ENCODE results near the gene KCTD2. TPM values are rescaled to one million over a fixed set of nuclear protein-coding genes. Genes with fewer than 3 reads are reported as not detected.

KCTD2 gene, protein sequence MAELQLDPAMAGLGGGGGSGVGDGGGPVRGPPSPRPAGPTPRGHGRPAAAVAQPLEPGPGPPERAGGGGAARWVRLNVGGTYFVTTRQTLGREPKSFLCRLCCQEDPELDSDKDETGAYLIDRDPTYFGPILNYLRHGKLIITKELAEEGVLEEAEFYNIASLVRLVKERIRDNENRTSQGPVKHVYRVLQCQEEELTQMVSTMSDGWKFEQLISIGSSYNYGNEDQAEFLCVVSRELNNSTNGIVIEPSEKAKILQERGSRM
- 39.4 TPM for polyA plus RNA-seq (2013, experiment 1 of 2)
- 37.9 TPM for polyA plus RNA-seq (2013, experiment 2 of 2)

DNA sequence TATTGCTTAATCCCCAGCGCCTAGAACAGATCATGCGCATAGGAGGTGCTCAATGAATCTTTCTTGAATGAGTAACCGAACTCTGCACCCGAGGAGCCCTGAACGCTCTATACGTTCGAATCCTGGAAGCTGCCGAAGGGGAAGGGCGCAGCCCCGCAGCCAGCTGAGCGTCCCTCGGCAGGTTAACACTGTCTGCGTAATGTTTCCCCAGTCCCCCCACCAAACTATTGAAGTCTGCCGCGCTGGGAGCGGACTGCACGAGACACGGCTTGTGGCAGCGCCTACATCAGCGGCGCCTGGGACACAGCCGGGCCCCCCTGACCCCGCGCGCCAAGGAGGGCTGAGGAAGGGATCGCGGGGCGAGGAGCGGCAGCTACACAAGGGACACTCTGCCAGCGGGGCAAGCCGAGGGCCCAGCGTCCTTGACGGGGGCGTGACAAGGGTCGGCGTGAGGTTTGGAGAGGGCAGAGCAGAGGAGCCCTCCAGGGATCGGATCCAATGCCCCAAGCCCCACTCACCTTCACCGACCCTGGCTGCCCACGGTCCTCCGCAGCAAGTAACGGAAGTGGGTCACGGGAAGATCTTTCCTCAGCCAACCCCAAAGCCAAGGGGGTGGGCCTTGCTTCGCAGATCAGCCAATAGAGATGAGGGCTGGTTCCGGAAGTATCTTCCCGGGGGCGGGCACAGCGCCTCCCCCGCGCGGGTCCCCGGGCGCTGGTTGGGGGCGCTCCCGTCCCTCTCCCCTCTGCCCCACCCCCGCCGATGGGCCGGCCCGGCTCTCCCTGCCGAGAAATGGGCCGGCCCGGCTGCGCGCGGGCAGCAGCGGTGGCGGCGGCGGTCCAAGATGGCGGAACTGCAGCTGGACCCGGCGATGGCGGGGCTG is at the start of gene KCTD2, which contains the start of gene ATP5PD:
Gene KCTD2, plus strand, starts transcription at position 819 of the 883 bp plus-strand sequence. Its CDS starts 26 bp downstream, at position 845.
Gene ATP5PD, minus strand, starts transcription at position 563 of the 883 bp plus-strand sequence. CDS start 4,319 bp downstream, outside the sequence.
- Histone ChIP-seq H2BK5ac (ENCODE audit: low read length) (peak within 1 kb of the TSS; percentile 98), H3K4me2 (ENCODE audit: low read length) (peak within 1 kb of the TSS; percentile 63), H3K79me2 (ENCODE audit: control insufficient read depth, insufficient read depth, low read length) (peaks cover 33% of the 10 kb centered on the region), H3K79me1 (ENCODE audit: low read length) (peaks cover 8% of the 10 kb centered on the region), H4K5ac (ENCODE audit: low read length) (no peak within 1 kb of the TSS), H3K23ac (ENCODE audit: low read length) (peak within 1 kb of the TSS; percentile 97), H3K36me3 (ENCODE audit: control insufficient read depth, insufficient read depth, low read length) (peaks cover 2% of the 10 kb centered on the region), H3K18ac (ENCODE audit: low read length) (peak within 1 kb of the TSS; percentile 91), H4K8ac (ENCODE audit: low read depth, low read length) (peak within 1 kb of the TSS; percentile 79), H3K56ac (ENCODE audit: low read length) (peak within 1 kb of the TSS; percentile 100), H3K9ac (ENCODE audit: low read length) (peak within 1 kb of the TSS; percentile 99), H2AK5ac (ENCODE audit: low read length) (peak within 1 kb of the TSS; percentile 17), H3K4ac (ENCODE audit: low read depth, low read length) (peak within 1 kb of the TSS; percentile 90), H3K4me3 (ENCODE audit: low read length) (peak within 1 kb of the TSS; percentile 77), H2BK120ac (ENCODE audit: low read depth, low read length) (peak within 1 kb of the TSS; percentile 0), H3K27me3 (ENCODE audit: insufficient read depth, low read length, poor library complexity) (no peaks in the 10 kb centered on the region), H3K4me1 (ENCODE audit: control insufficient read depth, low read depth, low read length) (peaks cover 12% of the 10 kb centered on the region), H3K27ac (ENCODE audit: low read depth, low read length) (peak within 1 kb of the TSS; percentile 93), H2BK15ac (replicated peaks; ENCODE audit: low read depth) (no peak within 1 kb of the TSS)
- WGBS (ENCODE audit: extremely low coverage, insufficient coverage, low lambda C conversion rate): no CpG with 5 or more reads among the region's 72 CpGs
- peak; percentile 99 for DNase-seq

DNA sequence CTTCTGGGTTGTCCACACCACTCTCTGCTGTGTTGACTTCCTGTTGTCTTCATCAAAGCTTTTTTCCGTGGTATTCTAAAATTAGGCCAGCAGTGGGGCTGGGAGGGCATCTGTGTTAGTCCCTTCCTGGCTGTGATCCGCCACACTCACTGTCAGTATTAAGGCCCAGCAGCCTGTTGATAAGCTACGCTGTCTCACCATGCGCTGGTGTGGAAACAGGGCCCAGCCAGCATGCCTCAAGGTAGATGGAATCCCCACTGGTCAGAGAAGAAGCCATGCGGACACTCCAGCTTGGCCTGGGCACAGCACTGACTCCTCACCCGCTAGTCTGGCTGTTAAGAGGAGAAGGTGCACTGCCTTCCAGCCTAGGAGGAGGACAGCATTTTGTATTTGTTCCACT is 48.2 kb upstream of the KCTD2 start:
- Histone ChIP-seq H2BK15ac (replicated peaks; ENCODE audit: low read depth) (no peak overlapping the region), H3K56ac (ENCODE audit: low read length) (no peak overlapping the region), H4K5ac (ENCODE audit: low read length) (no peak overlapping the region), H3K18ac (ENCODE audit: low read length) (no peak overlapping the region), H2AK5ac (ENCODE audit: low read length) (no peak overlapping the region), H3K4me1 (ENCODE audit: control insufficient read depth, low read depth, low read length) (no peaks in the 10 kb centered on the region), H3K4me3 (ENCODE audit: low read length) (no peak overlapping the region), H3K9ac (ENCODE audit: low read length) (no peak overlapping the region), H3K27ac (ENCODE audit: low read depth, low read length) (no peak overlapping the region), H4K8ac (ENCODE audit: low read depth, low read length) (no peak overlapping the region), H3K79me2 (ENCODE audit: control insufficient read depth, insufficient read depth, low read length) (no peaks in the 10 kb centered on the region), H3K36me3 (ENCODE audit: control insufficient read depth, insufficient read depth, low read length) (peaks cover 13% of the 10 kb centered on the region), H3K4ac (ENCODE audit: low read depth, low read length) (no peak overlapping the region), H3K27me3 (ENCODE audit: insufficient read depth, low read length, poor library complexity) (no peaks in the 10 kb centered on the region), H2BK5ac (ENCODE audit: low read length) (no peak overlapping the region), H3K23ac (ENCODE audit: low read length) (no peak overlapping the region), H3K4me2 (ENCODE audit: low read length) (no peak overlapping the region), H2BK120ac (ENCODE audit: low read depth, low read length) (no peak overlapping the region), H3K79me1 (ENCODE audit: low read length) (peaks cover 4% of the 10 kb centered on the region)
- no CpG with 5 or more reads among the region's 6 CpGs for WGBS (ENCODE audit: extremely low coverage, insufficient coverage, low lambda C conversion rate)
- DNase-seq: no peak

DNA sequence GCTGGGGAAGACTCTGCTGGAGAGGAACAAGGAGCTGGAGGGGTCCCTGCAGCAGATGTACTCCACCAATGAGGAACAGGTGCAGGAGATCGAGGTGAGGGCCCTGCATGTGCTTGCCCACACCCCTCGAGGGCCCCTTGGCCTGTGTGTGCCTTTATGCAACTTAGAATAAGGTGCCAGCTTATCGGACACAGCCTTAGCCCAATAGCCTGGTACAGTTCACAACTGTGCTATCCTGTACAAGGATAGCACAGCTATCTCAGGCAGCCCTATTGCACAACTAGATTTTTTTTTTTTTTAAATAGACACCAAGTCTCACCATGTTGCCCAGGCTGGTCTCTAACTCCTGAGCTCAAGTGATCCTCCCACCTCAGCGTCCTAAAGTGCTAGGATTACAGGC is 47.5 kb upstream of the KCTD2 start:
- no peak overlapping the region for H2BK5ac ChIP-seq (ENCODE audit: low read length)
- no peak overlapping the region for H2BK15ac ChIP-seq (replicated peaks; ENCODE audit: low read depth)
- no peaks in the 10 kb centered on the region for H3K27me3 ChIP-seq (ENCODE audit: insufficient read depth, low read length, poor library complexity)
- no peaks in the 10 kb centered on the region for H3K79me2 ChIP-seq (ENCODE audit: control insufficient read depth, insufficient read depth, low read length)
- H3K4me1 ChIP-seq (ENCODE audit: control insufficient read depth, low read depth, low read length): no peaks in the 10 kb centered on the region
- H3K4ac ChIP-seq (ENCODE audit: low read depth, low read length): no peak overlapping the region
- no peak overlapping the region for H3K4me2 ChIP-seq (ENCODE audit: low read length)
- H2BK120ac ChIP-seq (ENCODE audit: low read depth, low read length): no peak overlapping the region
- H4K8ac ChIP-seq (ENCODE audit: low read depth, low read length): no peak overlapping the region
- no peak overlapping the region for H3K23ac ChIP-seq (ENCODE audit: low read length)
- peaks cover 13% of the 10 kb centered on the region for H3K36me3 ChIP-seq (ENCODE audit: control insufficient read depth, insufficient read depth, low read length)
- no CpG with 5 or more reads among the region's 4 CpGs for WGBS (ENCODE audit: extremely low coverage, insufficient coverage, low lambda C conversion rate)
- no peak overlapping the region for H3K9ac ChIP-seq (ENCODE audit: low read length)
- H3K4me3 ChIP-seq (ENCODE audit: low read length): no peak overlapping the region
- no peak overlapping the region for H3K56ac ChIP-seq (ENCODE audit: low read length)
- no peak overlapping the region for H4K5ac ChIP-seq (ENCODE audit: low read length)
- H3K18ac ChIP-seq (ENCODE audit: low read length): no peak overlapping the region
- peaks cover 4% of the 10 kb centered on the region for H3K79me1 ChIP-seq (ENCODE audit: low read length)
- H2AK5ac ChIP-seq (ENCODE audit: low read length): no peak overlapping the region
- no peak for DNase-seq
- H3K27ac ChIP-seq (ENCODE audit: low read depth, low read length): no peak overlapping the region

DNA sequence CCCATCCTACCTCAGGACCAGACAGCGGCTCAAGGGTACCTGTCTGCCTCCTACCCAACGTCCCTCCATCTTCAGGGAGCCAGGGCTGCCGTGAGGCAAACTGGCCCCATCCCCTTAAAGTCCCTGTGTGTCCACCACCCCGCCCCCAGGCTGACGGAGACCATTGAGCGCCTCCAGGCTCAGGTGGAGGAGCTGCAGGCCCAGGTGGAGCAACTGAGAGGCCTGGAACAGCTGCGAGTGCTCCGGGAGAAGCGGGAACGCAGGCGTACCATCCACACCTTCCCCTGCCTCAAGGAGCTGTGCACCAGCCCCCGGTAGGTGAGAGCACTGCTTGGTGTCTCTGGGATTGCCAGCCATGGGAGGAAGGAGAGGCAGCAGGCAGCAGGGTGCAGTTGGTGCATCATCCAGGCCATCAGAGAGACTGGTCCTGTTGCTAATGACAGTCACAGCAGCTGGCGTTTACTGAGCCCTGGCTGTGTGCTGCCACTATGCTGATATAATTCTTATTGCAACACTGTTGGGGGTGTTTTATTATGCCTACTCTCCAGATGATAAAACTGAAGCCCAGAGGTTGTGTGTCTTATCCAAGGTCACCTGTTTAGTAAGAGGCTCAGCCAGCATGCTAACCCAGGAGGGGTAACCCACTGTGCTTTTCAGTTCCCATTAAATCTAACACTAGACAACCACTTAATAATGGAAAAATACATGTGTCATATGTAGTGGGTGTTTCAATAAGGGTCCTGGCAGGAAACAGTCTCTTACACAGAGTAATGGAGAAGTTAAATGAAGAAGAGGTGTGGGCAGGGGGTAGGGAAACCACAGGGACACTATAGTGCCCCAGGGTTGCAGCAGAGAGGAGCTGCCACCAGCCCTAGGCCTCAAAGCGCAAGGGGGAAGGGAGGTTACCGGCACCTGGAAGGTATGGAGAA is 44.8 kb upstream of the KCTD2 start:
- whole genome bisulfite sequencing (ENCODE audit: extremely low coverage, insufficient coverage, low lambda C conversion rate): no CpG with 5 or more reads among the region's 15 CpGs
- Histone ChIP-seq H3K4me2 (ENCODE audit: low read length) (no peak overlapping the region), H2AK5ac (ENCODE audit: low read length) (no peak overlapping the region), H3K4me1 (ENCODE audit: control insufficient read depth, low read depth, low read length) (no peaks in the 10 kb centered on the region), H3K27ac (ENCODE audit: low read depth, low read length) (no peak overlapping the region), H3K4ac (ENCODE audit: low read depth, low read length) (no peak overlapping the region), H3K56ac (ENCODE audit: low read length) (no peak overlapping the region), H2BK15ac (replicated peaks; ENCODE audit: low read depth) (no peak overlapping the region), H2BK120ac (ENCODE audit: low read depth, low read length) (no peak overlapping the region), H3K79me1 (ENCODE audit: low read length) (peaks cover 4% of the 10 kb centered on the region), H3K18ac (ENCODE audit: low read length) (no peak overlapping the region), H4K5ac (ENCODE audit: low read length) (no peak overlapping the region), H3K9ac (ENCODE audit: low read length) (no peak overlapping the region), H3K23ac (ENCODE audit: low read length) (no peak overlapping the region), H2BK5ac (ENCODE audit: low read length) (no peak overlapping the region), H3K4me3 (ENCODE audit: low read length) (no peak overlapping the region), H3K27me3 (ENCODE audit: insufficient read depth, low read length, poor library complexity) (no peaks in the 10 kb centered on the region), H3K36me3 (ENCODE audit: control insufficient read depth, insufficient read depth, low read length) (peaks cover 13% of the 10 kb centered on the region), H4K8ac (ENCODE audit: low read depth, low read length) (no peak overlapping the region), H3K79me2 (ENCODE audit: control insufficient read depth, insufficient read depth, low read length) (no peaks in the 10 kb centered on the region)
- no peak for DNase-seq

DNA sequence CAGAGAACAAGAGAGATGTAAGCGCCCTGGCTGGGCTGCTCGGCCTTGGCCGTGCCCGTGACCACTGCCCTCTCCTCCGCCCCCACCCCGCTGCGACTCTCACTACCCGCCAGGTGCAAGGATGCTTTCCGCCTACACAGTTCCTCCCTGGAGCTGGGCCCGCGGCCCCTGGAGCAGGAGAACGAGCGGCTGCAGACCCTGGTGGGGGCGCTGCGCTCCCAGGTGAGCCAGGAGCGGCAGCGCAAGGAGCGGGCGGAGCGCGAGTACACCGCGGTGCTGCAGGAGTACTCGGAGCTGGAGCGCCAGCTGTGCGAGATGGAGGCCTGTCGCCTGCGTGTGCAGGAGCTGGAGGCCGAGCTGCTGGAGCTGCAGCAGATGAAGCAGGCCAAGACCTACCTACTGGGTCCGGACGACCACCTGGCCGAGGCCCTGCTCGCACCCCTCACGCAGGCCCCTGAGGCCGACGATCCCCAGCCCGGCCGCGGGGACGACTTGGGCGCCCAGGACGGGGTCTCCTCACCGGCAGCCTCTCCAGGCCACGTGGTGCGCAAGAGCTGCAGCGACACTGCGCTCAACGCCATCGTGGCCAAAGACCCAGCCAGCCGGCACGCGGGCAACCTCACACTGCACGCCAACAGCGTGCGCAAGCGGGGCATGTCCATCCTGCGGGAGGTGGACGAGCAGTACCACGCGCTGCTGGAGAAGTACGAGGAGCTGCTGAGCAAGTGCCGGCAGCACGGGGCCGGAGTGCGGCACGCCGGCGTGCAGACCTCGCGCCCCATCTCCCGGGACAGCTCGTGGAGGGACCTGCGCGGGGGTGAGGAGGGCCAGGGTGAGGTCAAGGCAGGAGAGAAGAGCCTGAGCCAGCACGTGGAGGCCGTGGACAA is 43.7 kb upstream of the KCTD2 start:
- Histone ChIP-seq H2BK15ac (replicated peaks; ENCODE audit: low read depth) (no peak overlapping the region), H3K27ac (ENCODE audit: low read depth, low read length) (no peak overlapping the region), H3K4me3 (ENCODE audit: low read length) (no peak overlapping the region), H3K4me1 (ENCODE audit: control insufficient read depth, low read depth, low read length) (no peaks in the 10 kb centered on the region), H3K79me1 (ENCODE audit: low read length) (peaks cover 2% of the 10 kb centered on the region), H3K4ac (ENCODE audit: low read depth, low read length) (no peak overlapping the region), H3K36me3 (ENCODE audit: control insufficient read depth, insufficient read depth, low read length) (peaks cover 13% of the 10 kb centered on the region), H3K27me3 (ENCODE audit: insufficient read depth, low read length, poor library complexity) (no peaks in the 10 kb centered on the region), H4K8ac (ENCODE audit: low read depth, low read length) (no peak overlapping the region), H2BK120ac (ENCODE audit: low read depth, low read length) (no peak overlapping the region), H4K5ac (ENCODE audit: low read length) (no peak overlapping the region), H3K9ac (ENCODE audit: low read length) (no peak overlapping the region), H3K56ac (ENCODE audit: low read length) (no peak overlapping the region), H2BK5ac (ENCODE audit: low read length) (no peak overlapping the region), H3K18ac (ENCODE audit: low read length) (no peak overlapping the region), H3K79me2 (ENCODE audit: control insufficient read depth, insufficient read depth, low read length) (no peaks in the 10 kb centered on the region), H3K23ac (ENCODE audit: low read length) (no peak overlapping the region), H3K4me2 (ENCODE audit: low read length) (no peak overlapping the region), H2AK5ac (ENCODE audit: low read length) (no peak overlapping the region)
- WGBS (ENCODE audit: extremely low coverage, insufficient coverage, low lambda C conversion rate): no CpG with 5 or more reads among the region's 76 CpGs
- DNase-seq: no peak
